Esophagus muscularis mucosa (tissue), 4 donors: Measurements from ENCODE around the gene SHKBP1.
A peak's percentile ranks its signal among the peaks of the same experiment; 100 is the strongest.

ENCODE experiments used
- EP300 ChIP-seq: sonication (generic); formaldehyde crosslinking; IDR thresholded peaks from one replicate; pipeline ENCODE4 v1.6.1; 2017; ENCODE audit warnings: antibody characterized with exemption
- POLR2A ChIP-seq: fragments of 450-650 bp; IDR thresholded peaks from one replicate; pipeline ENCODE4 v1.6.1; 2017; ENCODE audit warnings: antibody characterized with exemption, moderate library complexity, mild to moderate bottlenecking, low read depth
- POLR2AphosphoS5 ChIP-seq, 2 donors: sonication (generic); formaldehyde crosslinking; IDR thresholded peaks; one replicate each; pipeline ENCODE4 v1.6.1; 2017; ENCODE audit warnings: antibody characterized with exemption in 2 of 2
- TF ChIP-seq, protein P1 (sequence below), 3 experiments: fragments of 200-600 bp in 2 of 3; fragments of 450-650 bp in 1 of 3; sonication (generic) in 2 of 3; IDR thresholded peaks; one replicate each; pipeline ENCODE4 v1.5.1; 2017 to 2019; ENCODE audit warnings: antibody characterized with exemption in 3 of 3, mild to moderate bottlenecking in 2 of 3, moderate library complexity in 1 of 3

- TF ChIP-seq, protein P1, sequence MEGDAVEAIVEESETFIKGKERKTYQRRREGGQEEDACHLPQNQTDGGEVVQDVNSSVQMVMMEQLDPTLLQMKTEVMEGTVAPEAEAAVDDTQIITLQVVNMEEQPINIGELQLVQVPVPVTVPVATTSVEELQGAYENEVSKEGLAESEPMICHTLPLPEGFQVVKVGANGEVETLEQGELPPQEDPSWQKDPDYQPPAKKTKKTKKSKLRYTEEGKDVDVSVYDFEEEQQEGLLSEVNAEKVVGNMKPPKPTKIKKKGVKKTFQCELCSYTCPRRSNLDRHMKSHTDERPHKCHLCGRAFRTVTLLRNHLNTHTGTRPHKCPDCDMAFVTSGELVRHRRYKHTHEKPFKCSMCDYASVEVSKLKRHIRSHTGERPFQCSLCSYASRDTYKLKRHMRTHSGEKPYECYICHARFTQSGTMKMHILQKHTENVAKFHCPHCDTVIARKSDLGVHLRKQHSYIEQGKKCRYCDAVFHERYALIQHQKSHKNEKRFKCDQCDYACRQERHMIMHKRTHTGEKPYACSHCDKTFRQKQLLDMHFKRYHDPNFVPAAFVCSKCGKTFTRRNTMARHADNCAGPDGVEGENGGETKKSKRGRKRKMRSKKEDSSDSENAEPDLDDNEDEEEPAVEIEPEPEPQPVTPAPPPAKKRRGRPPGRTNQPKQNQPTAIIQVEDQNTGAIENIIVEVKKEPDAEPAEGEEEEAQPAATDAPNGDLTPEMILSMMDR (IDR thresholded peaks at IDR 0.05): no peak
- TF ChIP-seq POLR2AphosphoS5 (IDR thresholded peaks at IDR 0.05) (peak in 1 of 2 donors; percentile 21), POLR2A (no peak), EP300 (no peak)
These were observed 5.7 kb upstream of the SHKBP1 start for GRCh38 chr19:40571005-40571318.
